Hippocampal formation (tissue), 2 donors: ENCODE data around the gene SRP72.

Experiments used
- DNase-seq, 2 donors: peaks; one replicate each; lab custom pipeline; 2025; lab: John Stamatoyannopoulos, UW

SRP72 gene

GRCh38 chr4:56550642-56551041 lies 83.2 kb downstream of the SRP72 start:
- no peak for DNase-seq

- no peak for DNase-seq
Observed at GRCh38 chr4:56551516-56551915, 84.1 kb downstream of the SRP72 start.

GRCh38 chr4:56552273-56552672 lies 84.9 kb downstream of the SRP72 start:
- no peak for DNase-seq
